Gastroesophageal sphincter (tissue), 4 donors: ENCODE data around the gene KL. TPM values are rescaled to one million over a fixed set of nuclear protein-coding genes. Genes with fewer than 3 reads are reported as not detected.

Experiments
- ATAC-seq: fragments of 150-250 bp; one replicate; pipeline ENCODE4 v1.9.1; 2016; ENCODE audit warnings: mild to moderate bottlenecking, moderate library complexity
- H3K27ac ChIP-seq, 4 donors: fragments of 200-600 bp; sonication (generic) in 3 of 4; 1 replicate in 3 of 4; 2 replicates in 1 of 4; pipeline ENCODE4 v1.5.1; 2016 to 2019
- H3K27me3 ChIP-seq: fragments of 200-600 bp; sonication (generic); one replicate; pipeline ENCODE4 v1.5.1; 2019
- H3K36me3 ChIP-seq, 2 donors: fragments of 200-600 bp; sonication (generic); one replicate each; pipeline ENCODE4 v1.5.1; 2019; ENCODE audit warnings: control low read depth in 1 of 2
- H3K4me1 ChIP-seq, 3 donors: fragments of 200-600 bp; sonication (generic); 1 replicate in 2 of 3; 2 replicates in 1 of 3; pipeline ENCODE4 v1.5.1; 2016 to 2019; ENCODE audit warnings: control low read depth in 2 of 3
- H3K4me3 ChIP-seq, 2 donors: fragments of 200-600 bp; sonication (generic); one replicate each; pipeline ENCODE4 v1.5.1; 2019; ENCODE audit warnings: mild to moderate bottlenecking in 1 of 2, moderate library complexity in 1 of 2
- H3K9me3 ChIP-seq, 3 donors: fragments of 200-600 bp; sonication (generic); one replicate each; pipeline ENCODE4 v1.5.1; 2017 to 2019; ENCODE audit warnings: control low read depth in 2 of 3
- EP300 ChIP-seq: sonication (generic); formaldehyde crosslinking; IDR thresholded peaks from one replicate; pipeline ENCODE4 v1.6.1; 2017; ENCODE audit warnings: antibody characterized with exemption, mild to moderate bottlenecking
- POLR2A ChIP-seq, 2 donors: fragments of 450-650 bp; IDR thresholded peaks; one replicate each; pipeline ENCODE4 v1.6.1; 2017; ENCODE audit warnings: antibody characterized with exemption in 2 of 2, mild to moderate bottlenecking in 2 of 2, moderate library complexity in 1 of 2
- POLR2AphosphoS5 ChIP-seq: sonication (generic); formaldehyde crosslinking; IDR thresholded peaks from one replicate; pipeline ENCODE4 v1.6.1; 2017; ENCODE audit warnings: antibody characterized with exemption
- WGBS, 2 donors: methylation state at CpG; one replicate each; pipeline ENCODE4 v1.1.5; 2018; ENCODE audit warnings: low coverage in 1 of 2; 5-methylcytosine and 5-hydroxymethylcytosine counted together
- total RNA-seq, 4 donors: library from RNA; depleted of rRNA; stranded (reverse); fragments of >200 nt; gene quantifications; one replicate each; pipeline ENCODE4 v1.1.0, GENCODE V29; 2016
- TF ChIP-seq, protein P1 (sequence below), 4 experiments: fragments of 200-600 bp in 2 of 4; fragments of 450-650 bp in 2 of 4; sonication (generic) in 1 of 4; IDR thresholded peaks; one replicate each; pipeline ENCODE4 v1.5.1; 2017 to 2019; ENCODE audit warnings: antibody characterized with exemption in 4 of 4, mild to moderate bottlenecking in 2 of 4, moderate library complexity in 2 of 4

KL gene
- total RNA-seq, 4 donors from 2014 or later, result 1.7 to 6.6 (median 3.4) TPM

DNA sequence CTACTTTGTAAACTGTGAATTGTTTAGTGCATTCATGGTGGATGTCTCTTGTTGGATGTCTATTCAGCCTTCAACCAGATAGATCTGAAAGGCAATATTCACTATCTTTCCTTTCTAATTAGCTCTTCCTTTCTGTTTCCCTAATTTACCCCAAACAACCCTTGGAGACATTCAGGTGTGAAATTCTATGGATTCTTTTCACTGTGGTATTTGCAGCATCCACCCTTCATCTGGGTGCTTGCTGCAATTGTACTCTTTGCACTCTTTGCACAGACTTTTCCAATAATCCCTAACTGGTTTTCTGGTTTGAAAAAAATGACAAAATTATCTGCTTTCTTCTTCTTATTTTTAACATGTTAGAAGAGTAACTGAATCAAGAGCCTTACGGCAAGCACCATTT, 56.5 kb downstream of the KL start:
- no peak for ATAC-seq

GRCh38 chr13:33073338-33073737, 57.1 kb downstream of the KL start:
- TF ChIP-seq POLR2A (IDR thresholded peaks at IDR 0.05) (no peak), EP300 (no peak), POLR2AphosphoS5 (no peak)
- TF ChIP-seq, protein P1, sequence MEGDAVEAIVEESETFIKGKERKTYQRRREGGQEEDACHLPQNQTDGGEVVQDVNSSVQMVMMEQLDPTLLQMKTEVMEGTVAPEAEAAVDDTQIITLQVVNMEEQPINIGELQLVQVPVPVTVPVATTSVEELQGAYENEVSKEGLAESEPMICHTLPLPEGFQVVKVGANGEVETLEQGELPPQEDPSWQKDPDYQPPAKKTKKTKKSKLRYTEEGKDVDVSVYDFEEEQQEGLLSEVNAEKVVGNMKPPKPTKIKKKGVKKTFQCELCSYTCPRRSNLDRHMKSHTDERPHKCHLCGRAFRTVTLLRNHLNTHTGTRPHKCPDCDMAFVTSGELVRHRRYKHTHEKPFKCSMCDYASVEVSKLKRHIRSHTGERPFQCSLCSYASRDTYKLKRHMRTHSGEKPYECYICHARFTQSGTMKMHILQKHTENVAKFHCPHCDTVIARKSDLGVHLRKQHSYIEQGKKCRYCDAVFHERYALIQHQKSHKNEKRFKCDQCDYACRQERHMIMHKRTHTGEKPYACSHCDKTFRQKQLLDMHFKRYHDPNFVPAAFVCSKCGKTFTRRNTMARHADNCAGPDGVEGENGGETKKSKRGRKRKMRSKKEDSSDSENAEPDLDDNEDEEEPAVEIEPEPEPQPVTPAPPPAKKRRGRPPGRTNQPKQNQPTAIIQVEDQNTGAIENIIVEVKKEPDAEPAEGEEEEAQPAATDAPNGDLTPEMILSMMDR (IDR thresholded peaks at IDR 0.05), result no peak
- no peak for ATAC-seq
- H3K9me3 ChIP-seq, result no peaks in the 10 kb centered on the region
- H3K27ac ChIP-seq, result no peak overlapping the region
- no peak overlapping the region for H3K4me3 ChIP-seq
- WGBS, 2 donors, result 87 to 92% methylated on average over 3 of the region's 3 CpGs
- H3K36me3 ChIP-seq, result no peaks in the 10 kb centered on the region
- peaks cover 0 to 8% (median 0%) of the 10 kb centered on the region in 3 donors for H3K4me1 ChIP-seq
- no peaks in the 10 kb centered on the region for H3K27me3 ChIP-seq

More for the DNA sequence above, 56.5 kb downstream of the KL start:
- H3K27me3 ChIP-seq, result no peaks in the 10 kb centered on the region
- H3K27ac ChIP-seq, result no peak overlapping the region
- peaks cover 0 to 2% (median 0%) of the 10 kb centered on the region in 3 donors for H3K4me1 ChIP-seq
- H3K4me3 ChIP-seq, result no peak overlapping the region
- TF ChIP-seq, protein P1 (IDR thresholded peaks at IDR 0.05), result no peak
- TF ChIP-seq POLR2A (IDR thresholded peaks at IDR 0.05), result no peak
- no peak for TF ChIP-seq POLR2AphosphoS5
- no peak for TF ChIP-seq EP300
- no peaks in the 10 kb centered on the region for H3K9me3 ChIP-seq
- 100% methylated on average over 1 of the region's 1 CpG for WGBS, 2 donors
- H3K36me3 ChIP-seq, result no peaks in the 10 kb centered on the region

- H3K4me3 ChIP-seq, result no peak overlapping the region
- TF ChIP-seq, protein P1 (IDR thresholded peaks at IDR 0.05), result no peak
- TF ChIP-seq EP300 (no peak), POLR2AphosphoS5 (no peak), POLR2A (IDR thresholded peaks at IDR 0.05) (no peak)
- 79 to 86% methylated on average over 4 to 8 of the region's 10 CpGs for WGBS, 2 donors
- no peak for ATAC-seq
- no peaks in the 10 kb centered on the region for H3K27me3 ChIP-seq
- H3K36me3 ChIP-seq, result no peaks in the 10 kb centered on the region
- no peak overlapping the region for H3K27ac ChIP-seq
- H3K9me3 ChIP-seq, result no peaks in the 10 kb centered on the region
- peaks cover 0 to 24% (median 0%) of the 10 kb centered on the region in 3 donors for H3K4me1 ChIP-seq
These were observed 60.1 kb downstream of the KL start for GRCh38 chr13:33076001-33076992.

DNA sequence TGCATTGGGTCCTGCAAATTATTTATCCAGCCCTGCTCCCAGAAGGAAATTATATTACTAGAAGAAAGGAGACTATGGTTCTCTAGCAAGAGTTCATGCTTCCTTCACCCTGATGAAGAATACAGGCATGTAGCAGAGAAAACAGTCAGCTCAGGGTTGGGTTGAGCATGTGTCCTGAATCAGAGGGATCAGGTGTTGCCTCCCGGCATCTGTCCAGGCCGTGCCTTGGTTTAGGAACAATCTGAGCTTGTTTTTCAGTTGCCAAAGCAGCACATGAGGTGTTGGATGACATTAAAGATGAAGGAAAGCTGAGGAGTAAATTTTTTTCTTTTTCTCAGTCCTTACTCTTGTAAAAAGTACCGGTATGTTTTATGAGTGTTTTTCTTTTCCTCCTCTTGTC, 62.0 kb downstream of the KL start:
- no peaks in the 10 kb centered on the region for H3K9me3 ChIP-seq
- TF ChIP-seq, protein P1 (IDR thresholded peaks at IDR 0.05), result no peak
- TF ChIP-seq EP300 (no peak), POLR2AphosphoS5 (no peak), POLR2A (IDR thresholded peaks at IDR 0.05) (no peak)
- H3K4me1 ChIP-seq, result peaks cover 0 to 25% (median 0%) of the 10 kb centered on the region in 3 donors
- H3K36me3 ChIP-seq, result no peaks in the 10 kb centered on the region
- no peak for ATAC-seq
- H3K27ac ChIP-seq, result peak overlapping the region in 3 of 4 donors; percentile 35 to 57 (median 38)
- WGBS, 2 donors, result 38 to 48% methylated on average over 3 of the region's 3 CpGs
- no peak overlapping the region for H3K4me3 ChIP-seq
- no peaks in the 10 kb centered on the region for H3K27me3 ChIP-seq
